Measurements from ENCODE around the gene SDK1. TPM values are rescaled to one million over a fixed set of nuclear protein-coding genes. Genes with fewer than 3 reads are reported as not detected.

SDK1 gene
- total RNA-seq, 1 experiment from 2014 or later: 9.3 TPM

GRCh38 chr7:3879355-3880075 lies 578.5 kb downstream of the SDK1 start (continued):
- TF ChIP-seq FOXP1 (CRISPR knock-in tag; IDR thresholded peaks at IDR 0.05; ENCODE audit: borderline replicate concordance): no peak

GRCh38 chr7:3880228-3880987 lies 579.4 kb downstream of the SDK1 start:
- Mint-ChIP-seq H3K9me3 (peaks cover 10% of the 10 kb centered on the region; the same call in 1 of the 2 replicates), H3K4me1 (no peaks in the 10 kb centered on the region), H3K27me3 (ENCODE audit: low read depth) (no peaks in the 10 kb centered on the region), H3K36me3 (no peaks in the 10 kb centered on the region), H3K27ac (no peak overlapping the region), H3K4me3 (no peak overlapping the region)
- CTCF ChIA-PET: no interaction called here
- TF ChIP-seq OVOL2 (CRISPR knock-in tag; IDR thresholded peaks at IDR 0.05; ENCODE audit: borderline replicate concordance) (no peak), TCF7 (CRISPR knock-in tag; IDR thresholded peaks at IDR 0.05; ENCODE audit: low read depth) (no peak), ZNF396 (CRISPR knock-in tag; IDR thresholded peaks at IDR 0.05; ENCODE audit: borderline replicate concordance) (no peak), GRHL2 (CRISPR knock-in tag; IDR thresholded peaks at IDR 0.05; ENCODE audit: insufficient replicate concordance, severe bottlenecking) (no peak), FOXP1 (CRISPR knock-in tag; IDR thresholded peaks at IDR 0.05; ENCODE audit: borderline replicate concordance) (no peak), ZNF416 (CRISPR knock-in tag; IDR thresholded peaks at IDR 0.05) (no peak), ZNF263 (CRISPR knock-in tag; IDR thresholded peaks at IDR 0.05; ENCODE audit: low read depth) (no peak), TEAD1 (CRISPR knock-in tag; IDR thresholded peaks at IDR 0.05) (no peak), KAT7 (CRISPR knock-in tag; IDR thresholded peaks at IDR 0.05; ENCODE audit: borderline replicate concordance) (no peak), GABPB1 (CRISPR knock-in tag; IDR thresholded peaks at IDR 0.05) (no peak), CREB1 (CRISPR knock-in tag; IDR thresholded peaks at IDR 0.05) (no peak), ZNF532 (CRISPR knock-in tag; IDR thresholded peaks at IDR 0.05; ENCODE audit: borderline replicate concordance) (no peak), ELF4 (CRISPR knock-in tag; IDR thresholded peaks at IDR 0.05; ENCODE audit: low read depth) (no peak), ERG (CRISPR knock-in tag; IDR thresholded peaks at IDR 0.05) (no peak), JUN (CRISPR knock-in tag; IDR thresholded peaks at IDR 0.05) (no peak), EMX1 (CRISPR knock-in tag; IDR thresholded peaks at IDR 0.05) (no peak)
- TF ChIP-seq, protein P1, sequence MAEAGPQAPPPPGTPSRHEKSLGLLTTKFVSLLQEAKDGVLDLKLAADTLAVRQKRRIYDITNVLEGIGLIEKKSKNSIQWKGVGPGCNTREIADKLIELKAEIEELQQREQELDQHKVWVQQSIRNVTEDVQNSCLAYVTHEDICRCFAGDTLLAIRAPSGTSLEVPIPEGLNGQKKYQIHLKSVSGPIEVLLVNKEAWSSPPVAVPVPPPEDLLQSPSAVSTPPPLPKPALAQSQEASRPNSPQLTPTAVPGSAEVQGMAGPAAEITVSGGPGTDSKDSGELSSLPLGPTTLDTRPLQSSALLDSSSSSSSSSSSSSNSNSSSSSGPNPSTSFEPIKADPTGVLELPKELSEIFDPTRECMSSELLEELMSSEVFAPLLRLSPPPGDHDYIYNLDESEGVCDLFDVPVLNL (CRISPR knock-in tag; IDR thresholded peaks at IDR 0.05; ENCODE audit: borderline replicate concordance, low read depth): no peak
- POLR2A ChIA-PET: interaction anchor here (0.5 kb wide), 1 partner anchor 1604 kb away, joined by 4 read pairs; no protein-coding TSS in a partner anchor
- ATAC-seq (no peak), DNase-seq (ENCODE audit: low spot score) (no peak)

Data from WTC11 (cell line).